OCI-LY3 (cell line): ENCODE results near the gene MYL2.

Experiments used
- H2AFZ ChIP-seq: fragments of 200-600, 300-600 bp; shearing (Covaris generic); 2 replicates; pipeline ENCODE4 v1.6.0; 2014; ENCODE audit warnings: antibody characterized with exemption, low read depth, low read length
- H3K27ac ChIP-seq: fragments of 200-600, 300-600 bp; sonication (generic); 2 replicates; pipeline ENCODE4 v1.5.1; 2014; ENCODE audit warnings: mild to moderate bottlenecking, low read length, moderate library complexity, mixed read lengths
- H3K27me3 ChIP-seq: fragments of 200-600, 300-600 bp; sonication (generic); 2 replicates; pipeline ENCODE4 v1.6.1; 2014; ENCODE audit warnings: low read depth, low read length, mixed read lengths
- H3K36me3 ChIP-seq: fragments of 200-600, 300-600 bp; sonication (generic); replicated peaks from 2 replicates; pipeline ENCODE3; 2014; ENCODE audit warnings: low read depth, low read length, mixed read lengths
- H3K4me1 ChIP-seq: fragments of 300-600, 200-600 bp; sonication (generic); 2 replicates; pipeline ENCODE4 v1.6.1; 2014; ENCODE audit warnings: low read length, mixed read lengths
- H3K4me2 ChIP-seq: fragments of 200-600, 300-600 bp; sonication (generic); 2 replicates; pipeline ENCODE4 v1.6.1; 2014; ENCODE audit warnings: low read length, mixed read lengths
- H3K4me3 ChIP-seq: fragments of 300-600, 200-600 bp; sonication (generic); 2 replicates; pipeline ENCODE4 v1.5.1; 2014; ENCODE audit warnings: antibody characterized with exemption, mild to moderate bottlenecking, low read length, moderate library complexity
- H3K79me2 ChIP-seq: fragments of 300-600, 200-600 bp; shearing (Covaris generic); 2 replicates; pipeline ENCODE4 v1.6.1; 2014; ENCODE audit warnings: mild to moderate bottlenecking, low read length, mixed read lengths
- H3K9ac ChIP-seq: fragments of 300-600, 200-600 bp; shearing (Covaris generic); 2 replicates; pipeline ENCODE4 v1.6.0; 2014; ENCODE audit warnings: mild to moderate bottlenecking, low read length, moderate library complexity
- H3K9me3 ChIP-seq: fragments of 200-600, 300-600 bp; shearing (Covaris generic); 2 replicates; pipeline ENCODE4 v1.6.1; 2014; ENCODE audit warnings: low read length, mixed read lengths; ENCODE audit not compliant: insufficient read depth
- H4K20me1 ChIP-seq: fragments of 200-600, 300-600 bp; sonication (generic); 2 replicates; pipeline ENCODE4 v1.6.1; 2016; ENCODE audit warnings: low read length, mixed read lengths; ENCODE audit not compliant: insufficient read depth
- EZH2phosphoT487 ChIP-seq: fragments of 200-600 bp; shearing (Covaris generic); IDR thresholded peaks from 2 replicates; pipeline ENCODE4 v1.6.1; 2018; ENCODE audit warnings: antibody characterized with exemption, mixed run types, low read depth
- TF ChIP-seq, protein P1 (sequence below): fragments of 200-600, 300-600 bp; sonication (generic); IDR thresholded peaks from 2 replicates; pipeline ENCODE4 v1.5.1; 2014; ENCODE audit warnings: antibody characterized with exemption, low read length, low read depth

Gene MYL2

DNA sequence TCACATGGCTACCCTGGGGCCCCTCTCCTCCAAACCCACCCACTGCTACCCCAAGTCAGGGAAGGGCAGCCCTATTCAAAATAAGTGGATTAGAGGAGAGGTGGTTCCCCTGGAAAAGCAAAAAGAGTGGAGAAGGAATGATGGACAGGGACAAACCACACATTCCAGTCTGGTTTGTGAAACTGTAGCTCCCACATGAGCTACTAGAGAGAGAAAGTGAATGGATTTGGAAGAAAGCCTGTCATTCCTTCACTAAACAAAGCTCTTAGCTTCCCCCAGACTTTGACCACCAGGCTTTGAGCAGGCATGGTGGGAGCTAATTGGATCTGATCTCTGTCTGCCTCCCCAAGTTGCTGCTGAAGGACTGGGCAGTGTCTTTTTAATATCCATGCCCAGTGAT, 45.6 kb downstream of the MYL2 start:
- Histone ChIP-seq H3K4me1 (no peaks in the 10 kb centered on the region), H3K27me3 (peaks cover 14% of the 10 kb centered on the region), H4K20me1 (no peaks in the 10 kb centered on the region), H3K4me2 (no peak overlapping the region), H3K36me3 (no peaks in the 10 kb centered on the region), H3K9me3 (no peaks in the 10 kb centered on the region), H3K27ac (no peak overlapping the region), H2AFZ (no peak overlapping the region), H3K79me2 (no peaks in the 10 kb centered on the region), H3K9ac (no peak overlapping the region), H3K4me3 (no peak overlapping the region)
- TF ChIP-seq, protein P1, sequence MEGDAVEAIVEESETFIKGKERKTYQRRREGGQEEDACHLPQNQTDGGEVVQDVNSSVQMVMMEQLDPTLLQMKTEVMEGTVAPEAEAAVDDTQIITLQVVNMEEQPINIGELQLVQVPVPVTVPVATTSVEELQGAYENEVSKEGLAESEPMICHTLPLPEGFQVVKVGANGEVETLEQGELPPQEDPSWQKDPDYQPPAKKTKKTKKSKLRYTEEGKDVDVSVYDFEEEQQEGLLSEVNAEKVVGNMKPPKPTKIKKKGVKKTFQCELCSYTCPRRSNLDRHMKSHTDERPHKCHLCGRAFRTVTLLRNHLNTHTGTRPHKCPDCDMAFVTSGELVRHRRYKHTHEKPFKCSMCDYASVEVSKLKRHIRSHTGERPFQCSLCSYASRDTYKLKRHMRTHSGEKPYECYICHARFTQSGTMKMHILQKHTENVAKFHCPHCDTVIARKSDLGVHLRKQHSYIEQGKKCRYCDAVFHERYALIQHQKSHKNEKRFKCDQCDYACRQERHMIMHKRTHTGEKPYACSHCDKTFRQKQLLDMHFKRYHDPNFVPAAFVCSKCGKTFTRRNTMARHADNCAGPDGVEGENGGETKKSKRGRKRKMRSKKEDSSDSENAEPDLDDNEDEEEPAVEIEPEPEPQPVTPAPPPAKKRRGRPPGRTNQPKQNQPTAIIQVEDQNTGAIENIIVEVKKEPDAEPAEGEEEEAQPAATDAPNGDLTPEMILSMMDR: no peak
- no peak for TF ChIP-seq EZH2phosphoT487

DNA sequence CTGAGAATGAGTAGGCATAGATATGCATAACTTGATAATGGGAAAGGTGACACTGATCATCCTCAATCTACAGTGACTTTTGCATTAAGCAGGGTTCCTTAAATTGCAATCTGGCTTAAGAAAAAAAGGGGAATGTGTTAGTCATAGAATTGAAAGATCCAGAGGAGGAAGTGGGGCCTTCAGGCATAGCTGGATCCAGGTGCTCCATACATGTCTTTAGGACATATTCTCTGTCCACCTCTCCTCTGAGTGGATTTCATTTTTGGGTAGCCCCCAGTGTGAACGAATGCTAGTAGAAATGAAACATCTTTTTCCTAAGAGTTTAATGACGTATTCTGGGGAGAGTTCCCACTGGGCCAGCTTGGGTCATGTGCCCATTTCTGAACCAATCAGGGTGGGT, 46.0 kb downstream of the MYL2 start:
- Histone ChIP-seq H3K4me1 (no peaks in the 10 kb centered on the region), H2AFZ (no peak overlapping the region), H3K36me3 (no peaks in the 10 kb centered on the region), H3K9ac (no peak overlapping the region), H3K79me2 (no peaks in the 10 kb centered on the region), H3K9me3 (no peaks in the 10 kb centered on the region), H4K20me1 (no peaks in the 10 kb centered on the region), H3K27ac (no peak overlapping the region), H3K4me2 (no peak overlapping the region), H3K27me3 (peaks cover 11% of the 10 kb centered on the region), H3K4me3 (no peak overlapping the region)
- TF ChIP-seq EZH2phosphoT487: no peak
- TF ChIP-seq, protein P1: no peak

DNA sequence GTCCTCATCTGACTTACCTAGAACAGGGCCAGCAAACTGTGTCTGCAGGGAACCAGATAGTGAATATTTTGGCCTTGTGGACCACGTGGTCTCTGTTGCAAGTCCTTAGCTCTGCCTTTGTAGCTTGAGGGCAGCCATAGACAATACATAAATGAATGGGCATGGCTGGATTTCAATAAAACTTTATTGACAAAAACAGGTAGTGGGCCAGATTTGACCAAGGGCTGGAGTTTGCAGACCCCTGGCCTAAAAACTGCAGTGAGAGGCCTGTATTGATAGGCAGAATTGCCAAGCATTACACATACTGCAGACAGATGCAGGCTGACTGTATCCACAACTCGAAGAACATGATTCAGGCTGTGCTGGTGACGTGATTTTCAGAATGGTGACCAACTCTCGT, 48.3 kb downstream of the MYL2 start:
- Histone ChIP-seq H4K20me1 (no peaks in the 10 kb centered on the region), H3K79me2 (no peaks in the 10 kb centered on the region), H3K4me2 (no peak overlapping the region), H3K4me1 (no peaks in the 10 kb centered on the region), H3K9ac (no peak overlapping the region), H3K27me3 (peaks cover 7% of the 10 kb centered on the region; the same call in 1 of the 2 replicates), H3K4me3 (no peak overlapping the region), H2AFZ (no peak overlapping the region), H3K9me3 (no peaks in the 10 kb centered on the region), H3K36me3 (no peaks in the 10 kb centered on the region), H3K27ac (no peak overlapping the region)
- TF ChIP-seq, protein P1: no peak
- TF ChIP-seq EZH2phosphoT487: no peak

DNA sequence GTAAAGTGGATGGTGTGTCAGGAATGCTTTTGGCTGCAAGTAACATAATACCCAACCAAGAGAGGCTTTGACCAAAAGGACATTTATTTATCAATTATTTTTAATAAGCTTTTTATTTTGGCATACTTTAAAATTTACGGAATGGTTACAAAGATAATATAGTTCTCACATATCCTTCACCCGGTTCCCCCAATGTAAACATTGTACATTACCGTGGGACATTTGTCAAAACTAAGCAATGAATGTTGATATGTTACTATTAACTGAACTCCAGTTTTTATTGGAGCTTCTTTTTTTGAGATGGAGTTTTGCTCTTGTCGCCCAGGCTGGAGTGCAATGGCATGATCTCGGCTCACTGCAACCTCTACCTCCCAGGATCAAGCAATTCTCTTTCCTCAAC, 50.6 kb downstream of the MYL2 start:
- no peaks in the 10 kb centered on the region for H3K79me2 ChIP-seq
- H4K20me1 ChIP-seq: no peaks in the 10 kb centered on the region
- H3K9me3 ChIP-seq: no peaks in the 10 kb centered on the region
- H3K4me3 ChIP-seq: no peak overlapping the region
- H2AFZ ChIP-seq: no peak overlapping the region
- no peaks in the 10 kb centered on the region for H3K4me1 ChIP-seq
- no peak overlapping the region for H3K27ac ChIP-seq
- H3K9ac ChIP-seq: no peak overlapping the region
- no peaks in the 10 kb centered on the region for H3K36me3 ChIP-seq
- no peak overlapping the region for H3K4me2 ChIP-seq
- H3K27me3 ChIP-seq: peaks cover 7% of the 10 kb centered on the region; the same call in 1 of the 2 replicates
- TF ChIP-seq, protein P1: no peak
- no peak for TF ChIP-seq EZH2phosphoT487
